Bronchial epithelial cell (primary cell): Measurements from ENCODE around the gene GABRB3. TPM values are rescaled to one million over a fixed set of nuclear protein-coding genes. Genes with fewer than 3 reads are reported as not detected.

Source experiments
- DNase-seq: peaks from one replicate; pipeline ENCODE4 v3.0.0-alpha.2; 2010; ENCODE audit warnings: low read depth
- FAIRE-seq: peaks from 2 replicates; lab custom pipeline; 2011; peaks lifted over from hg19 to GRCh38; lab: Jason Lieb, UNC
- H3K27me3 ChIP-seq: 2 replicates; pipeline ENCODE4 v1.5.1; 2011; ENCODE audit warnings: low read length; ENCODE audit not compliant: control insufficient read depth, insufficient read depth
- H3K36me3 ChIP-seq: 2 replicates; pipeline ENCODE4 v1.5.1; 2011; ENCODE audit warnings: low read length; ENCODE audit not compliant: control insufficient read depth, insufficient read depth
- H3K4me3 ChIP-seq: 2 replicates; pipeline ENCODE4 v1.5.1; 2011; ENCODE audit warnings: mild to moderate bottlenecking, low read depth, low read length, control low read depth
- total RNA-seq: library from RNA; depleted of rRNA; stranded (reverse); fragments of >200 nt; gene quantifications from 2 replicates; pipeline ENCODE4 v1.2.1, GENCODE V29; 2014
- TF ChIP-seq, protein P1 (sequence below): IDR thresholded peaks from 2 replicates; pipeline ENCODE4 v1.5.1; 2011; ENCODE audit warnings: mild to moderate bottlenecking, moderate library complexity, low read length, control low read depth, inconsistent platforms; ENCODE audit not compliant: insufficient read depth, severe bottlenecking

GABRB3 gene
- total RNA-seq, 1 donor from 2014 or later: 1.1 TPM

DNA sequence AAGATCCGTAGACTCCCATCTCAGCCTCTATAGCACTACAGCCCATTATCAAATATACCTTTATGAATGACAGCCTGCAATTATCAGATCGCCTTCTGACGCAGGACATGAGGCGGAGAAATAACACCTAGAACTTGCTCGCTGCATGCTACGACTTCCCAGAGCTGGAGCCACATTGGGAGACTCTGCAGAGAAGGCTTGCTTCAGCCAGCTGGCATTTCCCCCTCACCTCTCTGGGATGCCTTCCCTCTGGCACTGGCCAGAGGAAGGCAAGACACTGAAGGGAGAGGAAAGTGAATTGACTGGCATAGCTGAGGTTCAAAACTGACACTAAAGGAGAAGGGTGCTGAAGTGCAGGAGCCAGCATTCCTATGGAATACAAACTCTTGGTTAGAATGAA is 131.7 kb downstream of the GABRB3 start:
- Histone ChIP-seq H3K4me3 (no peak overlapping the region), H3K27me3 (no peaks in the 10 kb centered on the region), H3K36me3 (no peaks in the 10 kb centered on the region)
- TF ChIP-seq, protein P1, sequence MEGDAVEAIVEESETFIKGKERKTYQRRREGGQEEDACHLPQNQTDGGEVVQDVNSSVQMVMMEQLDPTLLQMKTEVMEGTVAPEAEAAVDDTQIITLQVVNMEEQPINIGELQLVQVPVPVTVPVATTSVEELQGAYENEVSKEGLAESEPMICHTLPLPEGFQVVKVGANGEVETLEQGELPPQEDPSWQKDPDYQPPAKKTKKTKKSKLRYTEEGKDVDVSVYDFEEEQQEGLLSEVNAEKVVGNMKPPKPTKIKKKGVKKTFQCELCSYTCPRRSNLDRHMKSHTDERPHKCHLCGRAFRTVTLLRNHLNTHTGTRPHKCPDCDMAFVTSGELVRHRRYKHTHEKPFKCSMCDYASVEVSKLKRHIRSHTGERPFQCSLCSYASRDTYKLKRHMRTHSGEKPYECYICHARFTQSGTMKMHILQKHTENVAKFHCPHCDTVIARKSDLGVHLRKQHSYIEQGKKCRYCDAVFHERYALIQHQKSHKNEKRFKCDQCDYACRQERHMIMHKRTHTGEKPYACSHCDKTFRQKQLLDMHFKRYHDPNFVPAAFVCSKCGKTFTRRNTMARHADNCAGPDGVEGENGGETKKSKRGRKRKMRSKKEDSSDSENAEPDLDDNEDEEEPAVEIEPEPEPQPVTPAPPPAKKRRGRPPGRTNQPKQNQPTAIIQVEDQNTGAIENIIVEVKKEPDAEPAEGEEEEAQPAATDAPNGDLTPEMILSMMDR: no peak
- FAIRE-seq (no peak), DNase-seq (no peak)

DNA sequence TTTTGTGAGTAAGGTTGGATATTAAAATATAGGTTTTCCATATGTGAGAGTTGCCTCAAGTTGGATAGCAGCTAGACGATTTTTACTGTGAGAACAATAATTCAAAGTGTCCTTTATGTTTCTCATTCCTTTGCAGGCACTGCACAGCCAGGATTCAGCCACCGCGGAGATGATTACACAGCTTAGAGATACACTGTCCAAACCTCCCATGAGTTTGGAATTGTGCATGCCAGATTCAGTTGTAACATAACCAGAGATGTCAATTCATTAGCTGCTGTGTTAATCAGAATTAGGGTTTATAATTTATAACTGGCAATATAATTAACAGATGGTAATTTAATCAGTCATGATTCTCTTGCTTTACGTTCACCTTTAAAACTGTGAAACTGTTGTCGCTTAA is 132.3 kb downstream of the GABRB3 start:
- Histone ChIP-seq H3K36me3 (no peaks in the 10 kb centered on the region), H3K4me3 (no peak overlapping the region), H3K27me3 (no peaks in the 10 kb centered on the region)
- FAIRE-seq: no peak
- no peak for DNase-seq
- TF ChIP-seq, protein P1: no peak

DNA sequence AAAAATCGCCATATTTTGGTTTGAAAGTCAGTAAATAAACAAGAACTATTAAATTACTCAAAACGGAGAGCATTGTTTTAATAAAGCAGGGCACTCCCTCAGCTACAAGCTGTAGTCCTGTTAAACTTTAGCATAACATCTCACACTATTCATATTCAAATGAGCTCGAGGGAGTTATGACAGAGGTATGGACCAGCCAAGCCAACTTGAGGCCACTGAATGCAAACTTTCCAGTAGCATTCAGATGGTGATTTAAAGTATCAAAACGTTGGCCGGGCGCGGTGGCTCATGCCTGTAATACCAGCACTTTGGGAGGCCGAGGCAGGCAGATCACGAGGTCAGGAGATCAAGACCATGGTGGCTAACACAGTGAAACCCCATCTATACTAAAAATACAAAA is 132.9 kb downstream of the GABRB3 start:
- FAIRE-seq (no peak), DNase-seq (no peak)
- H3K36me3 ChIP-seq: no peaks in the 10 kb centered on the region
- TF ChIP-seq, protein P1: no peak
- H3K4me3 ChIP-seq: no peak overlapping the region
- no peaks in the 10 kb centered on the region for H3K27me3 ChIP-seq

DNA sequence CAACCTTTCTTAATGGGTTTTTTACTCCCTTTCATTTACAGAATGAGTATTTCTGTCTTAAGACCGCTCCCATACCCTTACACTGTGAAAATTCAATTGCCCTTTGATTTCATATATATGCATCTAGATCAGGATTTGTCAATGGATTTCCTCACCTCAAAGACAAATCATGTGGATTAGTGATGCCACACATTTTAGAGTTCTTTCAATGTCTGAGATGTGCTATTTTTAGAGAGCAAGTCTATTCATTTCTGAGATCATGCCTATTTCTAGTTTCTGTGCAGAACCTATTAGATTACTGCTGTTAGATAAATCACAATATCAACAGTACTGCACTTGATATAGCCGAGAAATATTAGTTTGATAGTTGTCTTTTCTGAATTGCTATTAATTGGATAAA is 137.3 kb downstream of the GABRB3 start:
- FAIRE-seq (no peak), DNase-seq (no peak)
- TF ChIP-seq, protein P1: no peak
- Histone ChIP-seq H3K36me3 (no peaks in the 10 kb centered on the region), H3K27me3 (no peaks in the 10 kb centered on the region), H3K4me3 (no peak overlapping the region)

DNA sequence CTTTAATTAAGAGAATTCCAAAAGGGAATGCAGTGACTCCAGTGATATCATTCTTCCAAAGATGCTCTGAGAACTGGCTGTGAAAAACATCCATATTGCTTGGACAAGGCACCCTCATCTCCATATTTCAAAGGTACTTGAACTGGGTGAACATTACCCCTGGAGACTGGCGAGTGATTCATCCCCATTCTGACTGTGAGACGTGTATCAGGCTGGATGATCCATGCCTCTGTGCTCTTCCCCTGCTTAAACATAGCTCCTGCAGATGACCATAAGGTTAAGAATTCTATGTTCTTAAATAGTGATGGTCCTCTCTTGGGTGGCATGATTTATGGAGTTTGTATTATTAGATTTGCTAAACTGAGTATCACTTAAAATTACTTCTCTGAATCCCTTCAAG is 137.8 kb downstream of the GABRB3 start:
- FAIRE-seq (no peak), DNase-seq (no peak)
- TF ChIP-seq, protein P1: no peak
- Histone ChIP-seq H3K36me3 (no peaks in the 10 kb centered on the region), H3K27me3 (no peaks in the 10 kb centered on the region), H3K4me3 (no peak overlapping the region)

DNA sequence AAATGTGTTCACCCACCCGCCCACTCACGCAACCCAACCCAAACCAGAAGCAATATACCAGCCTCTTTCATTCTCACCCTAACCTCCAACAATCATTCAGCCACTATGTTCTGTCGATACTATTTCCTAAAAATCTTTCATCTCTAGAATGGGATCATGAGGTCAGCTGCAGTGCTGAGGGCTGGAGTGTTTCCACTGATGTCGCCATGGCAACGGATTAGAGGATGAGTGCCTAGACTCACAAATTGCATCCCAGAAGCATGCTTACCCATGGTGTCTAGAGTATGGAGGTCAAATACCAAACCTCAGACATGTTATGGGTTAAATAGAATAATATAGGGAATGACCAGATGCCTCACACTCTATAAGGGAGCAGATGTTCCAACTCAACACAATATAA is 138.5 kb downstream of the GABRB3 start:
- Histone ChIP-seq H3K4me3 (no peak overlapping the region), H3K27me3 (no peaks in the 10 kb centered on the region), H3K36me3 (no peaks in the 10 kb centered on the region)
- no peak for FAIRE-seq
- TF ChIP-seq, protein P1: no peak
- DNase-seq: no peak
